Activated CD8-positive, alpha-beta memory T cell treated with anti-CD3 and anti-CD28 coated beads for 1 hour (primary cell): ENCODE data around the gene EEFSEC.

ENCODE experiments used
- DNase-seq, 2 donors: peaks; one replicate each; pipeline ENCODE4 v3.0.0-alpha.2; 2020; ENCODE audit warnings: low read depth in 1 of 2; ENCODE audit errors: extremely low read depth in 1 of 2

The EEFSEC gene

DNA sequence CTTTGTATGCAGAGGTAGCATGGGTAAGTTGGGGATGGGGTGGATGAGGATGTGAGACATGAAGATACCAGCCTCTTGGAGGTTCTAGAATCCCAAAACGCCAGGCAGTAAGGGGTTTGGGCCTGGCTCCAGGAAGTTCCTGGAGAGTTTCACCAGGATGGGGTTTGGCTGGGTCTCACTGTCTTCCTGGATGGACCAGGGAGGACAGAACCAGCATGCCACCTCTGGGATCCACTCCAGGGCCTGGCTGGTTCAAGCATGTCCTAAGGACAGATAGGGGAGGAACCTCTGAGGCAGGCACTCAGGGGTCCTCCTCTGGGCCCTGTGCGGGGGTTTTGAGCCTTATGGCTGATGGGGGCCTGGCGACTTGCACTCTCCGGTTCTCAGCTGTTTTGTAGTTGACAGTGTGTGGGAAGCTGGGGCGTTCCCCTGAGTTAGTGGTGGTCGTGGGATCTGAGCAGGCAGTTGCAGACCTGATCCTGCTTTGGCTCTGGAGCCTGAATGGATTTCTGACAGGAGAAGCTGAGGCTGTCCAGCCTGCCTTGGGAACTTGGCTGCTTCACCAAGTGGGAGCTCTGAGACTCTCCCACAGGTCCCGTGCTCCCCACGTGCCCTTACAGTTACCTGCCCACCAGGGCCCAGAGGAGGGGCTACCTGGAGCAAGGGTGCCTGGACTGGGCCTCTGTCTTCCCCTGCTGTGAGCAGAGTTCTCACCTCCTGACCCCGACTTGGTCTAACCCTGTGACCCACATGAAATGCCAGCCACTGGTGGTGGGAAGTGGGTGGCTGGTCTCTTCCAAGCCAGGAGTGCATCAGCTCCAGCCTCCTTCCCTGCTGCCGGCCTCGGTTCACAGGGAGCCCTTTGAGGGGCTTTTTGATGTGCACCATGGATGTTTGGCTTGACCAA, 128.4 kb downstream of the EEFSEC start:
- no peak for DNase-seq

- no peak for DNase-seq
These were observed 129.3 kb downstream of the EEFSEC start for GRCh38 chr3:128282380-128283196.

GRCh38 chr3:128283421-128283820, 130.1 kb downstream of the EEFSEC start:
- DNase-seq: no peak

DNA sequence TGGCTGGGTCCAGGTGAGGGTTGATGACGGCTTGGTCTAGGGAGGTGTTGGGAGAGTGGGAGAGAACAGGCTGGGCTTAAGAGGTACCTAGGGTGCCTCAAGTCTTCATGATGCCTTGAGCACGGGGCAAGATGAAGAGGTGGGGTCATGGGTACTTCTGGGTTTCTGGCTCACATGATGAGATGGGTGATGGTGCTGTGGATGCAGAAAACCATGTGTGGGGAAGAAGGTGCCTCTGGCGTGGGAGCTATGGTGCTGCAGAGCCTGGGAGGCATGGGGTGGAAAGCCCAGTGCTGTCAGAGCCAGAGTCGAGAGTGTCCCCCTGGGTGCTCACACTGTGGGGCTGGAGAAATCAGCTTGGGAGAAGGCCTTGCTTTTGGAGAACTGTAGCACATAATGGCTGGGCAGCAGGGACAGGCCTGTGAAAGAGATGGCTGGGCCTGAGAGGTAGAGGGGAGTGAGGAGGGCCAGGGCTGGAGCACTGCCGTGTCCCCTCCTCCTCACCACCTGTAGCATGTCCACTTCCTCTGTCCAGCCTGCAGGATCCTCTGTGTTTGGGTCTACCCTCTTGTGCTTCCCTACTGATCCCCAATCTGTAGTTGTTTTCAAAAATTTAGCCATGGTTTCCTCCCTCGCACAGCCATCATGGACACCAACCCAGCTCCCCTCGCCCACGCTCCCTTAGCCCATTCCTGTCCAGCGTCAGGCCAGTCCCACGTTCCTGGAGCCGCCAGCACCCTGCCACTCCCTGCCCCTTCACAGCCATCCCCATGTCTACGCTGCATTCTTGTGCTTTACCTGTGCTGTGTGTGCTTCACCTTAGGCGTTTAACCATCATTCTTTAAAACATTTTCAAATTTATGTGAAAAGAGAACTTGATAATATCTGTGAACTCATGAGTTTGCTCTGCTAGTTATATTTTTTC, 132.0 kb downstream of the EEFSEC start:
- no peak for DNase-seq

- DNase-seq: no peak
These were observed 132.7 kb downstream of the EEFSEC start for GRCh38 chr3:128285967-128286321.

GRCh38 chr3:128286691-128287090, 133.4 kb downstream of the EEFSEC start:
- no peak for DNase-seq

GRCh38 chr3:128287216-128287615, 133.9 kb downstream of the EEFSEC start:
- no peak for DNase-seq

DNA sequence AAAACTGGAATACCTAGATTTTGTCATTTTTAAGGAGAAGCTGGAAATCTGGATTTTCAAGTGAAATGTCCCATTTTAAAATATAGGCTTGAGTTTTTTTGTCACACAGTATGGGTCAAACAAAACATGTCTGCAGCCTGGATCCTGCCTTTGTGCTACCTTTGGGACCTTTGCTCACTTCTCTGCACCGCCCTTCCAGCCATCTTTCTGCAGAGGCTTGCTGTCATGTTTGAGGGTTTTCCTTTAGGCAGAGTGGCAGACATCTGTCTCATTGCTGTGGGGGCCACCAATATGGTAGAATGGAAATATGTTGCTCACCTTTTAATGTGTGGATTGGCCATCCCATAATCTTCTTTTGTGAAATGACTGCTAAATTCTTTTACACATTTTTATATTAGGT, 136.3 kb downstream of the EEFSEC start:
- DNase-seq: no peak

DNA sequence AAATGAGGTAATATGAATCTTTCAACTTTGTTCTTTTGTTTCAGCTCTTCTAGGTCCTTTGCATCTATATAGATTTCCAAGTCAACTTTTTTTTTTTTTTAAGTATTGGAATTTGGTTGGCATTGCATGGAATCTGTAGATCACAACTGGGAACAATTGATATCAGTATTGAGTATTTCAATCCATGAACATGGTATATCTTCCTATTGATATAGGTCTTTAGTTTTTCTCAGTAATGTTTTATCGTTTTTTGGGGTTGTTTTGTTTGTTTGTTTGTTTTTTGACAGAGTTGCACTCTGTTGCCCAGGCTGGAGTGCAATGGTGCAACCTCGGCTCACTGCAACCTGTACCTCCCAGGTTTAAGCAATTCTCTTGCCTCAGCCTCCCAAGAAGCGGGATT, 137.2 kb downstream of the EEFSEC start:
- no peak for DNase-seq

- no peak for DNase-seq
These were observed 140.6 kb downstream of the EEFSEC start for GRCh38 chr3:128293930-128294329.

- DNase-seq: no peak
These were observed 141.8 kb downstream of the EEFSEC start for GRCh38 chr3:128294999-128295468.

DNA sequence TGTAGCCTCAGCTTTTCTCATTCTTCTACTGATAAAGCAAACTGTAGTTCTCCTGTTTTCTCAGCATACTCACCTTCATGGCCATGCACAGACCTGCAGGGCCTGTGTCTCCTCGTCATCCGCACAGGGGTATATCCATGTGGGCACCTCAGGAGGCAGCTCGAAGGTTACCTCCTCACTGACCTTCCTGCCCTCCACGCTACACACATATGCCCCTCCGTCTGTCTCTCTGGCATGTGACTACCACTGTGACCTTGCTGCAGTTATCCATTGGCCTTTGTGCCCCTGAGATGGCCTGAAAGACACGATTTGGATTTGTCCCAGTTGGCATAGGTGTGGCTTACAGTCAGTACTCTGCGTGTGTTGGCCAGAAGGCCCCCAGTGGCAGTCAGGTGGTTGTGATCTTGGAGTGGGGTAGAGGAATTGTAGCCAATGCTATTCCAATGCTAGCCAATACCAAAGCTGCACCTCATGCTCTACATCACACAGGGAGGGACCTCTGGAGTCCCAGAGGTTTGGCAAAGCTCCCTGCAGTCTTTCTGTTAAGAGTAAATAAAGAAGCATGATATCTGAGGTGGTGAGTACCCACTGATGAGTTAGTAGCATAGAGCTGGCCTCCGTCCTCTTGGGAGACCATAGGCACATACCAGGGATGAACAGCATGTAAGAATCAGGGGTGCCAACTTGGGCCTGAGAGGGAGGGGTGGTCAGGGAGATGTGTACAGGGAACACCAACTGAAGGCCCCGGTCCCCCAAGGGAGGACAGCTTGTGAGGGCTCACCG, 143.4 kb downstream of the EEFSEC start:
- DNase-seq: no peak

- no peak for DNase-seq
These were observed 144.3 kb downstream of the EEFSEC start for GRCh38 chr3:128297401-128298138.

GRCh38 chr3:128301186-128302023, 148.1 kb downstream of the EEFSEC start:
- no peak for DNase-seq

- no peak for DNase-seq
These were observed 153.2 kb downstream of the EEFSEC start for GRCh38 chr3:128306481-128306880.

DNA sequence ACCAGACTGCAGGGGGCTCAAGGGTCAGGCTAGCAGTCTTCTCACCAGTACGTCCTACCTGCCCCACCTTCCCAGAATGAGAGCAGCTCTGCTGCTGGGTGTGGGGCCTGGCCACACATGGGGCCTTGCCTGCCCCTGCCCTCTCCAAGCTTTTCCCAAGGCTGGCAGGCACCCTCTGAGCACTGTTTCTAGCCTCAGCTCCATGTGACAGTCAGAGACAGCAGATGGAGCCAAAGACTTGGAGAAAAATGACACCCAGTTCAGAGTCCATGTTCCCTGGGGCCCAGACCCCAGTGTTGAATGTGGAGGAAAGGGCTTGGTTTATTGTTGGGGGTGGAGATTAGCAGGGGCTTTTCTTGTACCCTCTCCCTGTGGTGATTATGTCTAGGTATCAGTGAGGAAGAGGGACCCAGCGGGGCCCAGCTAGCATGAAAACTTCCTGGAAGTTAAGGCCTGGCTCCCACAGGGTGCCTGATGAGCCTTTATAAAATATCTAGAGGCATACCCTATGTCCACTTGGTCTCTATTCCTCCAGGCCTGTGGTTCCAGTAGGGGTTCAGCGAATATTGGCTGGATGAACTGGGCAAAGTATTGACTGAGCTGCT, 153.8 kb downstream of the EEFSEC start:
- DNase-seq: no peak

DNA sequence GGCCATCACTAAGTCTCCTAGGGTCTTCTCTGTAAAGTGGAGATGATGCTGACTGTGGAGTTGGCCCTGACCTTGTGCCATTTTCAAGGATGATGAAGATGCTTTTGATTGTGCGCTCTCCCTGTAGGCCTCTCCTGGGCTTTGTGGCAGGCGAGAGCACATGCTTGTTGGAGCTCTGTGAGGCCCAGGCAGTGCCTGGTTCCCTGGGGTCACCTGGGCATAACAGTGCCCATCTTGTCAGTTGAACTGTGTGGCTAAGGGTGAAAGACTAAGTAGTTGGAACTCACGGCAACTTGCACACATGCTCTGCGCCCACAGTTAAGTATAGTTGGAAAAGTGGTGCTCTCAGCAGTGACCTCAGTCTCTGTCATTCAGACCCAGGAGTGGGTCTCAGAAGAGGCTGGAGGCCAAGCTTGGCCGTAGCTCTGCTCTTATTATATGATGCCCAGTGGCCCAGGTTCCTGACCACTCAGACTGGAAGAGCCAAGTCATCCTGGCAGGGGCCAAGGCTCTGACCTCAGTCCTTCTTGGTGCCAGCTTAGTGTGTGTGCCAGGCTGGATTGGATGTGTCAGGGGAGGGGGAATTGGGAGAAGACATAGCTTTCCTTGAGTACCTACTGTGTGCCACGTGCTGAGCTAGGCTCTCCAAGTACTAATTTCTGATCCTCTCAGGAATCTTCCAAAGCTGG, 154.6 kb downstream of the EEFSEC start:
- no peak for DNase-seq
